Neural crest cell (in vitro differentiated cells): ENCODE data around the gene ZNF544. TPM values are rescaled to one million over a fixed set of nuclear protein-coding genes. Genes with fewer than 3 reads are reported as not detected.
A peak's percentile ranks its signal among the peaks of the same experiment; 100 is the strongest.
"Not testable (repeated sequence)": the region's sequence is repeated elsewhere in the genome, so short reads cannot be mapped to it uniquely, and the experiment has no call there.

Experiments
- DNase-seq: peaks from one replicate; pipeline ENCODE4 v3.0.0; 2021; ENCODE audit warnings: low read depth, mixed read lengths, low spot score
- H3K27ac Mint-ChIP-seq: one replicate; pipeline ENCODE4 v1.8.0; 2021; ENCODE audit warnings: mild to moderate bottlenecking, mixed read lengths; ENCODE audit not compliant: unreplicated experiment
- H3K27me3 Mint-ChIP-seq: 2 replicates; pipeline ENCODE4 v1.8.0; 2021; ENCODE audit warnings: low read depth, mild to moderate bottlenecking, mixed read lengths
- H3K36me3 Mint-ChIP-seq: 2 replicates; pipeline ENCODE4 v1.8.0; 2021; ENCODE audit warnings: low read depth, mild to moderate bottlenecking, mixed read lengths
- H3K4me1 Mint-ChIP-seq: 2 replicates; pipeline ENCODE4 v1.8.0; 2021; ENCODE audit warnings: mixed read lengths
- H3K4me3 Mint-ChIP-seq: one replicate; pipeline ENCODE4 v1.8.0; 2021; ENCODE audit warnings: mild to moderate bottlenecking, mixed read lengths
- H3K9me3 Mint-ChIP-seq: 2 replicates; pipeline ENCODE4 v1.8.0; 2021; ENCODE audit warnings: mixed read lengths
- CTCF ChIP-seq: fragments of 200-600 bp; sonication (generic); conservative IDR thresholded peaks from 2 replicates; pipeline ENCODE4 v1.5.0; 2021; ENCODE audit warnings: antibody characterized with exemption, mild to moderate bottlenecking
- total RNA-seq: library from RNA; stranded (reverse); gene quantifications from 2 replicates; pipeline ENCODE4 v1.2.1, GENCODE V29; 2021

The ZNF544 gene
- total RNA-seq, 1 donor from 2014 or later: 47.4 TPM

GRCh38 chr19:58305932-58306323 lies 77.2 kb downstream of the ZNF544 start:
- Mint-ChIP-seq H3K4me3 (peak overlapping the region; percentile 99), H3K27ac (peak overlapping the region; percentile 94), H3K36me3 (peaks cover 30% of the 10 kb centered on the region), H3K4me1 (peaks cover 30% of the 10 kb centered on the region), H3K9me3 (no peaks in the 10 kb centered on the region), H3K27me3 (no peaks in the 10 kb centered on the region)
- no peak for TF ChIP-seq CTCF
- DNase-seq: no peak

- DNase-seq: no peak
- H3K36me3 Mint-ChIP-seq: peaks cover 38% of the 10 kb centered on the region
- H3K27ac Mint-ChIP-seq: no peak overlapping the region
- TF ChIP-seq CTCF: no peak
- peak overlapping the region; percentile 60 for H3K4me3 Mint-ChIP-seq
- no peaks in the 10 kb centered on the region for H3K9me3 Mint-ChIP-seq
- no peaks in the 10 kb centered on the region for H3K27me3 Mint-ChIP-seq
- peaks cover 30% of the 10 kb centered on the region for H3K4me1 Mint-ChIP-seq
Measured at GRCh38 chr19:58307736-58308135, 79.0 kb downstream of the ZNF544 start.

GRCh38 chr19:58310685-58311084 lies 82.0 kb downstream of the ZNF544 start:
- DNase-seq: peak; percentile 54
- Mint-ChIP-seq H3K36me3 (peaks cover 46% of the 10 kb centered on the region), H3K4me3 (peak overlapping the region; percentile 57), H3K4me1 (peaks cover 17% of the 10 kb centered on the region)
- peak; percentile 66 for TF ChIP-seq CTCF
- H3K27me3 Mint-ChIP-seq, H3K9me3 Mint-ChIP-seq, H3K27ac Mint-ChIP-seq: not testable (repeated sequence)

- no peak for TF ChIP-seq CTCF
- Mint-ChIP-seq H3K27ac (no peak overlapping the region), H3K27me3 (no peaks in the 10 kb centered on the region), H3K4me1 (peaks cover 10% of the 10 kb centered on the region), H3K9me3 (no peaks in the 10 kb centered on the region), H3K4me3 (no peak overlapping the region), H3K36me3 (peaks cover 46% of the 10 kb centered on the region)
- no peak for DNase-seq
Measured at GRCh38 chr19:58311345-58311865, 82.7 kb downstream of the ZNF544 start.

Other genes with a start within 250 kb of the ZNF544 start
- 38.1 and 41.5 TPM in 2 replicates for gene ZNF606, start 226.1 kb upstream of the ZNF544 start, total RNA-seq
- gene ZSCAN1, start 194.9 kb upstream of the ZNF544 start, total RNA-seq: 7.1 and 7.6 TPM in 2 replicates
- 6.0 and 6.3 TPM in 2 replicates for gene ZNF135, start 169.6 kb upstream of the ZNF544 start, total RNA-seq
- gene ZSCAN18, start 130.7 kb upstream of the ZNF544 start, total RNA-seq: 56.6 and 58.8 TPM in 2 replicates
- gene ZNF329, start 78.1 kb upstream of the ZNF544 start, total RNA-seq: 13.0 and 14.0 TPM in 2 replicates
- gene ZNF274, start 45.9 kb upstream of the ZNF544 start, total RNA-seq: 25.6 and 26.8 TPM in 2 replicates
- gene ZNF8, start 50.0 kb downstream of the ZNF544 start, total RNA-seq: 20.0 and 20.5 TPM in 2 replicates
- gene ERVK3-1, start 76.5 kb downstream of the ZNF544 start, total RNA-seq: 46.4 and 47.6 TPM in 2 replicates
- gene ZSCAN22, start 98.1 kb downstream of the ZNF544 start, total RNA-seq: 6.2 and 6.3 TPM in 2 replicates
- 17.6 and 17.8 TPM in 2 replicates for gene A1BG, start 124.6 kb downstream of the ZNF544 start, total RNA-seq
- 8.4 and 9.1 TPM in 2 replicates for gene ZNF497, start 133.8 kb downstream of the ZNF544 start, total RNA-seq
- gene ZNF837, start 152.1 kb downstream of the ZNF544 start, total RNA-seq: 4.5 and 5.0 TPM in 2 replicates
- gene RPS5, start 158.4 kb downstream of the ZNF544 start, total RNA-seq: 1,209 and 1,215 TPM in 2 replicates
- gene RNF225, start 166.7 kb downstream of the ZNF544 start, total RNA-seq: 1.5 and 1.6 TPM in 2 replicates
- gene ZNF584, start 179.7 kb downstream of the ZNF544 start, total RNA-seq: 28.4 and 31.1 TPM in 2 replicates
- 0.28 and 0.52 TPM in 2 replicates for gene ZNF132, start 211.2 kb downstream of the ZNF544 start, total RNA-seq
- 11.9 and 14.8 TPM in 2 replicates for gene ZNF324B, start 222.7 kb downstream of the ZNF544 start, total RNA-seq
- gene ZNF324, start 238.2 kb downstream of the ZNF544 start, total RNA-seq: 17.5 and 18.8 TPM in 2 replicates
- gene ZNF446, start 247.4 kb downstream of the ZNF544 start, total RNA-seq: 16.5 and 18.6 TPM in 2 replicates